ENCODE results near the gene CNFN.

Gene CNFN

DNA sequence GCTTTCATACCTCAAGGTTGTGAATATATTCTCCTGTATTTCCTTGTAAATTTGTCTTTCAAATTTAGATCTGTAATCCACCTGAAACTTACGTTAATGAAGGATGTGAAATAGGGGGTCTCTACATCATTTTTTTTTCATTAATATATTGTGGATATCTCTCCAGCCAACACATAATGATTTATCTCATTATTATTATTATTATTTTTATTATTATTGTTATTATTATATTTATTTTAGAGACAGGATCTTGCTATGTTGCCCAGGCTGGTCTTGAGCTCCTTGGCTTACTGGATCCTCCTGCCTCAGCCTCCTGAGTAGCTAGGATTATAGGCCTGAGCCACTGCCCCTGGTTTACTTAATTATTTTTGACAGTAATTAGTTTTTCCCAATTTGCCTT is 41.4 kb upstream of the CNFN start:
- Histone ChIP-seq H3K27me3 (ENCODE audit: insufficient read depth, low read length) (no peaks in the 10 kb centered on the region), H3K4ac (ENCODE audit: low read depth, low read length) (no peak overlapping the region), H3K4me1 (ENCODE audit: control insufficient read depth in 1 of 2, insufficient read depth in 2 of 2, low read length in 2 of 2) (peaks cover 3% of the 10 kb centered on the region in 2 experiments), H2AFZ (ENCODE audit: insufficient read depth, low read length, poor library complexity) (no peak overlapping the region), H3K23ac (ENCODE audit: low read length) (no peak overlapping the region), H3K79me2 (ENCODE audit: control insufficient read depth, insufficient read depth, low read length, poor library complexity) (no peaks in the 10 kb centered on the region), H4K8ac (ENCODE audit: low read depth, low read length) (no peak overlapping the region), H2AK5ac (ENCODE audit: low read length) (no peak overlapping the region), H3K9me3 (ENCODE audit: insufficient read depth, low read depth, low read length) (no peaks in the 10 kb centered on the region), H3K36me3 (ENCODE audit: control insufficient read depth in 1 of 2, insufficient read depth in 2 of 2, low read length in 2 of 2) (no peaks in the 10 kb centered on the region), H3K27ac (ENCODE audit: low read depth, low read length) (no peak overlapping the region), H3K4me2 (ENCODE audit: low read length) (no peak overlapping the region), H2BK12ac (ENCODE audit: low read length) (no peak overlapping the region), H3K14ac (ENCODE audit: low read length) (no peak overlapping the region), H4K91ac (ENCODE audit: low read depth, low read length) (no peak overlapping the region), H2BK5ac (ENCODE audit: low read depth, low read length, poor library complexity) (no peak overlapping the region), H3K18ac (ENCODE audit: low read length) (no peak overlapping the region), H4K12ac (ENCODE audit: low read depth, low read length) (no peak overlapping the region), H3K79me1 (ENCODE audit: low read length) (no peaks in the 10 kb centered on the region), H3K9ac (ENCODE audit: low read length) (no peak overlapping the region), H2BK120ac (ENCODE audit: insufficient read depth, low read length, poor library complexity) (no peak overlapping the region), H3K4me3 (ENCODE audit: low read depth, low read length) (no peak overlapping the region)
- DNase-seq, result no peak
- no CpG with 5 or more reads among the region's 1 CpG for WGBS (ENCODE audit: extremely low coverage, insufficient coverage, insufficient read length)

DNA sequence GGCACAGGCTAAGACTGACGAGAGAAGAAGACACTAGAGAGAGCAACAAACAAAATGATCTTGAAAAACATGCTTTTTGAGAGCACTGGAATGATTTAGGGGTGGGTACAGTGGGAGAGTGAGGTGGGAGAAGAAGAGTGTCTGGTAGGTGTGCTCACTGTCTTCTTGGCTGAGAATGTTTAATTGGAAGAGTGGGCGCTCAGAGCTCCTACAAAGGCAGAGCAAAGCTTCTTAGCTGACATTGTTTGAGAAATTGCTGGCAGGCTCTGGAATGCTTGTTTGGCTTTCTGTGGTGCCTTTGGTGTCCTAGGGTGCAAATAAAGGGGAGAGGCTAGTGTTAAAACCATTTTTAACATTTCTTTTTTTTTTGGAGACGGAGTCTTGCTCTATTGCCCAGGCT is 38.6 kb upstream of the CNFN start:
- no peak overlapping the region for H2AFZ ChIP-seq (ENCODE audit: insufficient read depth, low read length, poor library complexity)
- no peak overlapping the region for H3K23ac ChIP-seq (ENCODE audit: low read length)
- no peaks in the 10 kb centered on the region for H3K79me1 ChIP-seq (ENCODE audit: low read length)
- no peak overlapping the region for H2BK5ac ChIP-seq (ENCODE audit: low read depth, low read length, poor library complexity)
- no peak overlapping the region for H2BK12ac ChIP-seq (ENCODE audit: low read length)
- no CpG with 5 or more reads among the region's 3 CpGs for WGBS (ENCODE audit: extremely low coverage, insufficient coverage, insufficient read length)
- H4K8ac ChIP-seq (ENCODE audit: low read depth, low read length), result no peak overlapping the region
- H3K14ac ChIP-seq (ENCODE audit: low read length), result no peak overlapping the region
- H3K18ac ChIP-seq (ENCODE audit: low read length), result no peak overlapping the region
- no peak overlapping the region for H3K9ac ChIP-seq (ENCODE audit: low read length)
- no peak overlapping the region for H3K27ac ChIP-seq (ENCODE audit: low read depth, low read length)
- H3K27me3 ChIP-seq (ENCODE audit: insufficient read depth, low read length), result peaks cover 8% of the 10 kb centered on the region
- H3K9me3 ChIP-seq (ENCODE audit: insufficient read depth, low read depth, low read length), result peaks cover 6% of the 10 kb centered on the region
- H3K4me1 ChIP-seq (ENCODE audit: control insufficient read depth in 1 of 2, insufficient read depth in 2 of 2, low read length in 2 of 2), result peaks cover 3 to 7% of the 10 kb centered on the region in 2 experiments
- no peaks in the 10 kb centered on the region for H3K79me2 ChIP-seq (ENCODE audit: control insufficient read depth, insufficient read depth, low read length, poor library complexity)
- no peak overlapping the region for H2BK120ac ChIP-seq (ENCODE audit: insufficient read depth, low read length, poor library complexity)
- H3K4me3 ChIP-seq (ENCODE audit: low read depth, low read length), result no peak overlapping the region
- DNase-seq, result no peak
- H4K91ac ChIP-seq (ENCODE audit: low read depth, low read length), result no peak overlapping the region
- H3K4me2 ChIP-seq (ENCODE audit: low read length), result no peak overlapping the region
- no peak overlapping the region for H2AK5ac ChIP-seq (ENCODE audit: low read length)
- H4K12ac ChIP-seq (ENCODE audit: low read depth, low read length), result no peak overlapping the region
- no peaks in the 10 kb centered on the region for H3K36me3 ChIP-seq (ENCODE audit: control insufficient read depth in 1 of 2, insufficient read depth in 2 of 2, low read length in 2 of 2)
- no peak overlapping the region for H3K4ac ChIP-seq (ENCODE audit: low read depth, low read length)

DNA sequence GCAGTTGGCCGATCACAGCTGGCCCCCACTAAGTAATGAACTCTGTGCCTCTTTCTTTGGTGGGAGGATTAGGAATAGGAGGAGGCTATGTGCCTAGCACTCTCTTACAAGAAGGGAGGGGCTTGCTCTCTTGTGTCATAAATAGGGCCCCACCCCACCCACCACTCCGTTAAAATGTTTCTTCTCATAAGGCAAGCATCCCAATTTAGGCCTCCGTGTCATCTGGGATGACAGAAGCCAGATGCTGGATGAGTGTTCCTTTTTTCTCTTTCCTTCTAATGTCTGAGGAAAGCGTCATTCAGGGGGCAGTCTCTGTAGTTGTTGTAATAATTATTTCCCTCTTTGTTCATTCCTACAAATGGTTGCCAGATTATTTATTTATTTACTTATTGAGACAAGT is 37.2 kb upstream of the CNFN start, which contains the start of gene LIPE:
Gene LIPE (minus strand): TSS at position 76 of the 400 bp plus-strand sequence. CDS start 239 bp downstream, outside the sequence.
- Histone ChIP-seq H3K23ac (ENCODE audit: low read length) (no peak within 1 kb of the TSS), H4K12ac (ENCODE audit: low read depth, low read length) (no peak within 1 kb of the TSS), H3K4me2 (ENCODE audit: low read length) (no peak within 1 kb of the TSS), H3K27ac (ENCODE audit: low read depth, low read length) (no peak within 1 kb of the TSS), H3K9ac (ENCODE audit: low read length) (no peak within 1 kb of the TSS), H2BK5ac (ENCODE audit: low read depth, low read length, poor library complexity) (no peak within 1 kb of the TSS), H4K8ac (ENCODE audit: low read depth, low read length) (no peak within 1 kb of the TSS), H2AK5ac (ENCODE audit: low read length) (no peak within 1 kb of the TSS), H3K4me1 (ENCODE audit: control insufficient read depth in 1 of 2, insufficient read depth in 2 of 2, low read length in 2 of 2) (peaks cover 6 to 13% of the 10 kb centered on the region in 2 experiments), H2BK120ac (ENCODE audit: insufficient read depth, low read length, poor library complexity) (no peak within 1 kb of the TSS), H3K27me3 (ENCODE audit: insufficient read depth, low read length) (peaks cover 8% of the 10 kb centered on the region), H3K4ac (ENCODE audit: low read depth, low read length) (no peak within 1 kb of the TSS), H3K36me3 (ENCODE audit: control insufficient read depth in 1 of 2, insufficient read depth in 2 of 2, low read length in 2 of 2) (no peaks in the 10 kb centered on the region), H4K91ac (ENCODE audit: low read depth, low read length) (no peak within 1 kb of the TSS), H3K4me3 (ENCODE audit: low read depth, low read length) (no peak within 1 kb of the TSS), H2BK12ac (ENCODE audit: low read length) (no peak within 1 kb of the TSS), H3K79me2 (ENCODE audit: control insufficient read depth, insufficient read depth, low read length, poor library complexity) (no peaks in the 10 kb centered on the region), H3K79me1 (ENCODE audit: low read length) (peaks cover 2% of the 10 kb centered on the region), H3K14ac (ENCODE audit: low read length) (no peak within 1 kb of the TSS), H3K9me3 (ENCODE audit: insufficient read depth, low read depth, low read length) (peaks cover 8% of the 10 kb centered on the region), H2AFZ (ENCODE audit: insufficient read depth, low read length, poor library complexity) (no peak within 1 kb of the TSS), H3K18ac (ENCODE audit: low read length) (no peak within 1 kb of the TSS)
- no CpG with 5 or more reads among the region's 4 CpGs for WGBS (ENCODE audit: extremely low coverage, insufficient coverage, insufficient read length)
- no peak for DNase-seq

DNA sequence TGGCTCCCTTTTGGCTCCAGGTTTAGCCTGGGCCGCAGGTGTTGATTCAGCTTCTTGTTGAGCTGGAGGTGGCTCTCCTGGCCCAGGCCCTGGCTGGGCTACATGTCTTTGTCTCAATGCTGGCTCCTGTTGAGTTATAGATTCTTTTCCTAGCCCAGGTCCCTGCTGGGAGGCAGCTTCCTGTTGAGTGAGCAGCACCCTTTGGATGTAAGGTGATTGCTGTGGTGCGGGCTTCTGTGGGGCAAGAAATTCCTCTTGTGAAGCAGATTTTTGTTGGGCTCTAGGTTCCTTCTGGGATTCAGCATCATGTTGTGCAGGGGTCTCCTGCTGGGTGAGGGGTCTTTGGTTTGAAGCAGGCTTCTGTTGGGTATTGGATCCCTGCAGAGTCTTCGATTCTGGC is 36.5 kb upstream of the CNFN start:
- Histone ChIP-seq H3K79me2 (ENCODE audit: control insufficient read depth, insufficient read depth, low read length, poor library complexity) (no peaks in the 10 kb centered on the region), H3K27ac (ENCODE audit: low read depth, low read length) (no peak overlapping the region), H3K18ac (ENCODE audit: low read length) (no peak overlapping the region), H3K9ac (ENCODE audit: low read length) (no peak overlapping the region), H3K4ac (ENCODE audit: low read depth, low read length) (no peak overlapping the region), H2AK5ac (ENCODE audit: low read length) (no peak overlapping the region), H3K4me2 (ENCODE audit: low read length) (no peak overlapping the region), H2BK120ac (ENCODE audit: insufficient read depth, low read length, poor library complexity) (no peak overlapping the region), H2BK12ac (ENCODE audit: low read length) (no peak overlapping the region), H2BK5ac (ENCODE audit: low read depth, low read length, poor library complexity) (no peak overlapping the region), H3K4me3 (ENCODE audit: low read depth, low read length) (no peak overlapping the region), H3K27me3 (ENCODE audit: insufficient read depth, low read length) (peaks cover 8% of the 10 kb centered on the region), H4K12ac (ENCODE audit: low read depth, low read length) (no peak overlapping the region), H3K36me3 (ENCODE audit: control insufficient read depth in 1 of 2, insufficient read depth in 2 of 2, low read length in 2 of 2) (no peaks in the 10 kb centered on the region), H3K4me1 (ENCODE audit: control insufficient read depth in 1 of 2, insufficient read depth in 2 of 2, low read length in 2 of 2) (peaks cover 6 to 13% of the 10 kb centered on the region in 2 experiments), H3K79me1 (ENCODE audit: low read length) (peaks cover 2% of the 10 kb centered on the region), H2AFZ (ENCODE audit: insufficient read depth, low read length, poor library complexity) (no peak overlapping the region), H4K91ac (ENCODE audit: low read depth, low read length) (no peak overlapping the region), H3K23ac (ENCODE audit: low read length) (no peak overlapping the region), H3K9me3 (ENCODE audit: insufficient read depth, low read depth, low read length) (peaks cover 8% of the 10 kb centered on the region), H4K8ac (ENCODE audit: low read depth, low read length) (no peak overlapping the region), H3K14ac (ENCODE audit: low read length) (no peak overlapping the region)
- WGBS (ENCODE audit: extremely low coverage, insufficient coverage, insufficient read length), result no CpG with 5 or more reads among the region's 3 CpGs
- DNase-seq, result no peak
